GM20000 (cell line): ENCODE measurements around the gene MYL5.

ENCODE experiments used
- DNase-seq: peaks from one replicate; pipeline ENCODE4 v3.0.0; 2012; ENCODE audit warnings: low spot score
- TF ChIP-seq, protein P1 (sequence below): IDR thresholded peaks from 2 replicates; pipeline ENCODE4 v1.5.1; 2012; ENCODE audit warnings: mild to moderate bottlenecking, control low read depth; ENCODE audit errors: extremely low read depth, missing control alignments

Gene MYL5

DNA sequence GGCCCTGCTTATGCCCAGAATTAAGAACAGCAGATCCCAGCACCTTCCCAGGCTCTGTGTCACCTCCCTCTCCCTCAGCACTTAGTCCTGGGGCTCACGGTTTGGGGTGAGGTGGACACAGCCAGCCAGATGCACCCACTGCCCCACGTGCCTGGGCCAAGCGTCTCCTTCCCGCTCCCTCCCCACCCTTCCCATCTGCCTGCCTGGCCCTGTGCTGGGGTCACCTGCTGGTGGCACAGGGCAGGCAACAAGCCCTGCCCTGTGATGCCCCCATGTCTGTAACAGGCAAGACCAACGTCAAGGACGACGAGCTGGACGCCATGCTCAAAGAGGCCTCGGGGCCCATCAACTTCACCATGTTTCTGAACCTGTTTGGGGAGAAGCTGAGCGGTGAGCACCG, 5.3 kb downstream of the MYL5 start:
- no peak for DNase-seq
- TF ChIP-seq, protein P1, sequence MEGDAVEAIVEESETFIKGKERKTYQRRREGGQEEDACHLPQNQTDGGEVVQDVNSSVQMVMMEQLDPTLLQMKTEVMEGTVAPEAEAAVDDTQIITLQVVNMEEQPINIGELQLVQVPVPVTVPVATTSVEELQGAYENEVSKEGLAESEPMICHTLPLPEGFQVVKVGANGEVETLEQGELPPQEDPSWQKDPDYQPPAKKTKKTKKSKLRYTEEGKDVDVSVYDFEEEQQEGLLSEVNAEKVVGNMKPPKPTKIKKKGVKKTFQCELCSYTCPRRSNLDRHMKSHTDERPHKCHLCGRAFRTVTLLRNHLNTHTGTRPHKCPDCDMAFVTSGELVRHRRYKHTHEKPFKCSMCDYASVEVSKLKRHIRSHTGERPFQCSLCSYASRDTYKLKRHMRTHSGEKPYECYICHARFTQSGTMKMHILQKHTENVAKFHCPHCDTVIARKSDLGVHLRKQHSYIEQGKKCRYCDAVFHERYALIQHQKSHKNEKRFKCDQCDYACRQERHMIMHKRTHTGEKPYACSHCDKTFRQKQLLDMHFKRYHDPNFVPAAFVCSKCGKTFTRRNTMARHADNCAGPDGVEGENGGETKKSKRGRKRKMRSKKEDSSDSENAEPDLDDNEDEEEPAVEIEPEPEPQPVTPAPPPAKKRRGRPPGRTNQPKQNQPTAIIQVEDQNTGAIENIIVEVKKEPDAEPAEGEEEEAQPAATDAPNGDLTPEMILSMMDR: no peak

DNA sequence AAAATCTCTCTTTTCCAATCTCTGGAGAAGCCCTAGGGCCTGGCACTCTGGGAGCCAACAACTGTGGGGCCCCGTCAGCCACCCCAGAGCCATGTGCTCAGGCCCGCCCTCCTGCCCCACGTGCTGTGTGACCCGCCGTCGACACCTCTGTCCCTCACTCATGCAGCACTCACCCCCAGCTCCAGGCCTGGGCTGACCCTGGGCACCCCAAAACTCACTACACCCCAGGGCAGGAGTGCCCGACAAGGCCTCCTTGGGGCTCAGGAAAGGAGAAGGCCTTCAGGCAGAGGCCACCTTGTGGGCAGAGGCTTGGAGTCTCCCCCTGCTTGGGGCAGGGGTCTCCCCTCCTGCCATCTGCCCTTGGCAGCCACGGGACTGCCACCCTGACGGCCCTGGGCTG, 5.7 kb downstream of the MYL5 start:
- TF ChIP-seq, protein P1: no peak
- DNase-seq: no peak

DNA sequence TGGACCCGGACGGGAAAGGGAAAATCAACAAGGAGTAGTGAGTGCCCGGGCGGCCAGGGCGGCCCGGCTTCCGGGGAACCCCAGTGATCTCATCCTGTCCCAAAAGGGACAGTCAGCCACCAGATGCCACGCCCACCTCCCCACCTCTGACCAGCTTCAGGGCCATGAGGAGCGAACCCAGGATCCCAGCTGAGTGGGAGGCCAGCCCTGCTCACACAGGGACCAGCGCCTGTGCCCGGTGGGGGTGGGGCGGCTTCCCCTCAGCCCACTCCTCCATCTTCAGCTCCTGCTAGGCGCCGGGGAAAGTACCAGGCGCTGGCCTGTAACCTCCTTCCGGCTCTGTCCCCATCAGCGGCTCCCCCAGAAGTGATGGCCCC, 6.2 kb downstream of the MYL5 start:
- DNase-seq: peak; percentile 77
- TF ChIP-seq, protein P1: no peak

DNA sequence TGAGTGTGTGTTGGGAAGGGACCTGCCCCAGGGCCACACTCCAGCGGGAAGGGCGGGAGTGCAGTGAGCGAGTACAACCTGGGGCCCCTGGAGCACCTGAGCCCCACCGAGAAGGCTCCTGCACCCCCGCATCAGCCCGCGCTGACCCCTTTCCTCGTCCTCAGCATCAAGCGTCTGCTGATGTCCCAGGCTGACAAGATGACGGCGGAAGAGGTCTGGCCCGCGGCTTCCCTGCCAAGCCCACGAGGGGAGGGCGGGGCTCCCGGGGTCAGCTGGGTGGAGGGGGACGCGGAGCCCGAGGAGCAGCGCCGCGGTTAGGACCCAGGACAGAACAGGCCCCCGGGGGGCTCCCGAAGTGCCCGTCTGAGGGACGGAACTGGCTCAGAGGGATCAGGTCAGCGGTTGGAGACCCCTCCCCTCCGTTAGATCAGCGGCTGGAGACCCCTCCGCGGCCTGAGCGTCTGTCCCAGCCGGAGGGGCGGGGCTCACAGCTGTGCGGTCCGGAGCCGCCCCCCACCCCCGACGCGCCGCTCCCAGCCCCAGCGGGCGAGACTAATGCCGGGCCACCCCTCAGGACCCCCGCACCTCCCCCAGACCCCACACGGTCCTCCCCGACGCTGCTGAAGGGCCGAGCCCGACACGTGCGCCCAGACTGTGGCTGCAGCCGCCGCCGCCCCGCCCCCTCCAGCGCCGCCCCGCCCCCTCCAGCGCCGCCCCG, 6.7 kb downstream of the MYL5 start:
- TF ChIP-seq, protein P1: no peak
- DNase-seq: peak; percentile 89

DNA sequence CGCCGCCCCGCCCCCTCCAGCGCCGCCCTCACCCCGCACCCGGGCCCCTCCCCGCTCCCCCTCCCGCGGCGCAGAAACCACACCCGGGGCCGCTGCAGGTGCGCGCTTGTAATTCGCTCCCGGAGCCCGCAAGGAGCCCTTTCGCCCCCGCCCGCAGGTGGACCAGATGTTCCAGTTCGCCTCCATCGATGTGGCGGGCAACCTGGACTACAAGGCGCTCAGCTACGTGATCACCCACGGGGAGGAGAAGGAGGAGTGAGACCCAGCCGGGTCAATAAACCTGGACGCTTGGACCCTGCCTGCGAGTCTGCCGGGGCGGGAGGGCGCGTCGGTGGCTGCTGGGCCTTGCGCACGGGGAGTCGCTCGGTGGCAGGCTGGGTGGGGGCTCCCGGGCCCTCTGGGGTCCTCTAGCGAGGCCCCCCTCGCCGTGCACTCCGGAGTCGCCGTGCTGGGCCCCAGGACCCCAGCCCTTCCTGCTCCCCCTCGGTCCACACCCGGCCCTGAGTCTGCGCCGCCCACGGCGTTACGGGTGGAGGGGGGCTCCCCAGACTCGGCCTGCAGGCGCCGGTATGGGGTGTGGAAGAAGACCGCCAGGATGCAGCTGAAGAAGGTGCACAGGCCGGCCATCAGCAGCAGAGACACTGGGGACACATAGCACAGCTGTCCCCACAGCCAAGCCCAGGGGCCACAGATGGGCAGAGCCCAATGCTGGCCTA, 7.6 kb downstream of the MYL5 start:
- TF ChIP-seq, protein P1: no peak
- DNase-seq: peak; percentile 87

DNA sequence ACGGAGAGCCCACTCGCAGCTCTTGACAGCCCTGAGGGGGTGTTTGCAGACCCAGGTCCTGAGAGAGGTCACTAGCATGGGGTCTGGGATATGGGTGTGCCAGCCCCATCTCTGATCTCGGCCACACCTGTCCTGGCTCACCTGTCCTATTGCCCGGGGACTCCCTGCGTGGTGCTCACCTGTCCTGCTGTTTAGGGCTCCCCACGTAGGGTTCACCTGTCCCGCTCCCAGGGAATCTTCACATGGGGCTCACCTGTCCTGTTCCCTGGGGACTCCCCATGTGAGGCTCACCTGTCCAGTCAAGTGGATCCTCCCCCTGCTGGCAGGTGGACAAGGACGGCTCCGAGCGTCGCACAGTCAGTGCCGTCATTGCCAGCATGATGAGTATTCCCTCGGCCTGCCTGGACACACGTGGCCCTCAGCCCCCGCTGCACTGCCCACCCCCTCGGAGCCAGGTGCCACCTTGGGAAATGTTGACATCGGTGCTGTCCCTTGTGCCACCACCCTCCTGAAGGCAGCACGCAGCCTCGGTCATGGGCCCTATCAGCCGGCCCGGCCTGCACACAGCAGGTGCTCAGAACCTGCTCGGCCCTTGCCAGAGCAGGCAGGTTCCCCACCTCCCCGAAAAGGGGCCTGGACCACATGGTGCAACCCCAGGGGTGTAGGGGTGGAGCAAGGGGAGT, 8.3 kb downstream of the MYL5 start:
- no peak for DNase-seq
- TF ChIP-seq, protein P1: no peak
